Measurements from ENCODE around the gene RAB3B. TPM values are rescaled to one million over a fixed set of nuclear protein-coding genes. Genes with fewer than 3 reads are reported as not detected.
"Not testable (repeated sequence)": the region's sequence is repeated elsewhere in the genome, so short reads cannot be mapped to it uniquely, and the experiment has no call there.

The RAB3B gene
- total RNA-seq, 4 donors from 2014 or later = under 0.01 TPM; not detected in 1

DNA sequence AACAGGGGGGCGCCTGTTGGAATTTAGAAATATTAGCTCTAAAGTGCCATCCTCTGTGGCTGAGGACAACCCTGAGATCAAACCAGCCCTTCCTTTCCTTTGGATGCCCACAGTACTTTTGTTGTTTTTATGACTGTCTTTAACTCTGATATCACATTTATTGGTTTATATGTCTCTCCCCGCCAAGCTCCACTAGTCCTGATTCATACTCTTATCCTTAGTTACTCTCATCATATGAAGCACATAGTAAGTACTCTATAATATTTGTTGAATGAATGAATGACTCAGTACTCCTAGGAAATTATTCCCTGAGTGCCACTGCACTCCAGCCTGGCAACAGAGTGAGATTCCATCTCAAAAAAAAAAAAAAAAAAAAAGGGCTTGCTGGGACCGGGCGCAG is 89.3 kb downstream of the RAB3B start:
- H3K36me3 ChIP-seq = no peaks in the 10 kb centered on the region
- peaks cover 0 to 72% (median 0%) of the 10 kb centered on the region in 4 donors for H3K27me3 ChIP-seq
- intact Hi-C loops (cut with DNase I) = no loop called here
- WGBS, 2 donors = 91 to 93% methylated on average over 2 to 4 of the region's 4 CpGs
- no peak for DNase-seq
- H3K27ac ChIP-seq = no peak overlapping the region
- H3K4me3 ChIP-seq = no peak overlapping the region
- TF ChIP-seq, protein P1, sequence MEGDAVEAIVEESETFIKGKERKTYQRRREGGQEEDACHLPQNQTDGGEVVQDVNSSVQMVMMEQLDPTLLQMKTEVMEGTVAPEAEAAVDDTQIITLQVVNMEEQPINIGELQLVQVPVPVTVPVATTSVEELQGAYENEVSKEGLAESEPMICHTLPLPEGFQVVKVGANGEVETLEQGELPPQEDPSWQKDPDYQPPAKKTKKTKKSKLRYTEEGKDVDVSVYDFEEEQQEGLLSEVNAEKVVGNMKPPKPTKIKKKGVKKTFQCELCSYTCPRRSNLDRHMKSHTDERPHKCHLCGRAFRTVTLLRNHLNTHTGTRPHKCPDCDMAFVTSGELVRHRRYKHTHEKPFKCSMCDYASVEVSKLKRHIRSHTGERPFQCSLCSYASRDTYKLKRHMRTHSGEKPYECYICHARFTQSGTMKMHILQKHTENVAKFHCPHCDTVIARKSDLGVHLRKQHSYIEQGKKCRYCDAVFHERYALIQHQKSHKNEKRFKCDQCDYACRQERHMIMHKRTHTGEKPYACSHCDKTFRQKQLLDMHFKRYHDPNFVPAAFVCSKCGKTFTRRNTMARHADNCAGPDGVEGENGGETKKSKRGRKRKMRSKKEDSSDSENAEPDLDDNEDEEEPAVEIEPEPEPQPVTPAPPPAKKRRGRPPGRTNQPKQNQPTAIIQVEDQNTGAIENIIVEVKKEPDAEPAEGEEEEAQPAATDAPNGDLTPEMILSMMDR (IDR thresholded peaks at IDR 0.05) = no peak
- no peak for TF ChIP-seq POLR2A (IDR thresholded peaks at IDR 0.05)
- no peaks in the 10 kb centered on the region for H3K9me3 ChIP-seq
- no peaks in the 10 kb centered on the region for H3K4me1 ChIP-seq

DNA sequence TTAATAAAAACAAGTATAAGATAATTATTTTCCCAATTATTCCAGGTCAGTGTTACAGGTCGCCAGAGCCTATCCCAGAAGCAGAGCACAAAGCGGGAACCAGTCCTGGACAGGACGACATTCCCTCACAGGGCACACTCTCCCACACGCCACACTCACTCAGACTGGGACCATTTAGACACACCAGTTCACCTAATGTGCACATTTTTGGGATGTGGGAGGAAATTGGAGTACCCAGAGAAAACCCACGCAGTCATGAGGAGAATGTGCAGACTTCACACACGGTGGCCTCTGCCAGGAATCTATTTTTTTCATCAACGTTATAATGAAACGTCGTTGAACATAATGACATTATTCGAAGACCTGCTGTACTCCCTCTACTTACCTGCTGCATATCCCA is 91.5 kb downstream of the RAB3B start:
- peaks cover 0 to 79% (median 0%) of the 10 kb centered on the region in 4 donors for H3K27me3 ChIP-seq
- H3K27ac ChIP-seq = no peak overlapping the region
- H3K36me3 ChIP-seq = no peaks in the 10 kb centered on the region
- H3K4me3 ChIP-seq = no peak overlapping the region
- no peak for DNase-seq
- TF ChIP-seq, protein P1 (IDR thresholded peaks at IDR 0.05) = no peak
- TF ChIP-seq POLR2A (IDR thresholded peaks at IDR 0.05) = no peak
- H3K4me1 ChIP-seq = no peaks in the 10 kb centered on the region
- no peaks in the 10 kb centered on the region for H3K9me3 ChIP-seq
- intact Hi-C loops (cut with DNase I) = loop anchor here (5.0 kb wide), 1 partner anchor 103 kb away; no protein-coding TSS in a partner anchor
- 74 to 79% methylated on average over 10 of the region's 10 CpGs for WGBS, 2 donors

DNA sequence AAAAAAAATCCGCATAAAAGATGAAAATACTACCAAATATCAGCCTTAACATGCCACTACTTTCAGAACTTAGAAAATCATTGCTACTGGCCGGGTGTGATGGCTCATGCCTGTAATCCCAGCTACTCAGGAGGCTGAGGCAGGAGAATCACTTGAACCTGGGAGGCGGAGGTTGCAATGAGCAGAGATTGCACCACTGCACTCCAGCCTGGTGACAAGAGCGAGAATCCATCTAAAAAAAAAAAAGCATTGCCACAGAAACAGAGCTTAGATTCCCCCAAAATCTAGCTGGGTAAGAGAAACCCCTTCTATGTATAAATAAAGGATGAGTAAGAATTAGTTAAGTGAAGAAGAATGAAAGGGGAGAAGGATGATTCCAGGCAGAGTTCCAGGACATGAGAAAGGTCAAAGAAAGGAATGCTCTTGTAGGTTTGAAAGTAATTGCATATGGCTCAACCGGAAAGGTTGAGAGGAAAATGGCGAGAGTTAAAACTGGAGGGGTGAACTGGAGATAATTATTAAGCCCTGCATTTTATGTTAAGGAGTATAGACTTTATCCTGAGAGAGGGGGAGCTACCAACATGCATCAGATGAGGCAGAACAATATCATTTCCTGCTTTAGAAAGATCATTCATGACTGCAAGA is 92.3 kb downstream of the RAB3B start:
- intact Hi-C loops (cut with DNase I) = loop anchor here (5.0 kb wide), 1 partner anchor 104 kb away; no protein-coding TSS in a partner anchor
- Histone ChIP-seq H3K9me3 (no peaks in the 10 kb centered on the region), H3K36me3 (no peaks in the 10 kb centered on the region), H3K27me3 (peaks cover 0 to 85% (median 0%) of the 10 kb centered on the region in 4 donors), H3K4me3 (no peak overlapping the region), H3K4me1 (no peaks in the 10 kb centered on the region), H3K27ac (no peak overlapping the region)
- 55% methylated on average over 6 of the region's 6 CpGs for WGBS, 2 donors
- no peak for DNase-seq
- TF ChIP-seq, protein P1 (IDR thresholded peaks at IDR 0.05) = no peak
- no peak for TF ChIP-seq POLR2A (IDR thresholded peaks at IDR 0.05)

DNA sequence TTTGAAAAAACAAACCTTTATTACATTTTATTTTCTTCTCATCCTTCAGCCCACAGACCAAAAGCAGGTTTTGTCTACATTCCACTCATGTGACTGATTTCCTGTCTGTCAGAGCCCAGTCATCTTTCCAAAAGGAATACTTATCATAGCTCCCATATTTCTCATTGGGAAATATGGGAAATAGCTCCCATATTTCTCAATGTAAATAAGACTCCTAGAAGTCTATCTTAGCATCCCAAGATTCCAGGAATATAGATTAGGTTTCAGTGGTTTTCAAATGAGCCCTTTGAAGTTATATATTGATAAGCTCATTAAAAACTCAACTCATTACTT is 92.8 kb downstream of the RAB3B start:
- no peak for TF ChIP-seq POLR2A (IDR thresholded peaks at IDR 0.05)
- TF ChIP-seq, protein P1 (IDR thresholded peaks at IDR 0.05) = no peak
- Histone ChIP-seq H3K36me3 (no peaks in the 10 kb centered on the region), H3K4me1 (no peaks in the 10 kb centered on the region), H3K9me3 (no peaks in the 10 kb centered on the region), H3K27ac (no peak overlapping the region), H3K27me3 (peaks cover 0 to 90% (median 0%) of the 10 kb centered on the region in 4 donors), H3K4me3 (no peak overlapping the region)
- DNase-seq = no peak
- intact Hi-C loops (cut with DNase I) = loop anchor here (5.0 kb wide), 1 partner anchor 105 kb away; no protein-coding TSS in a partner anchor

DNA sequence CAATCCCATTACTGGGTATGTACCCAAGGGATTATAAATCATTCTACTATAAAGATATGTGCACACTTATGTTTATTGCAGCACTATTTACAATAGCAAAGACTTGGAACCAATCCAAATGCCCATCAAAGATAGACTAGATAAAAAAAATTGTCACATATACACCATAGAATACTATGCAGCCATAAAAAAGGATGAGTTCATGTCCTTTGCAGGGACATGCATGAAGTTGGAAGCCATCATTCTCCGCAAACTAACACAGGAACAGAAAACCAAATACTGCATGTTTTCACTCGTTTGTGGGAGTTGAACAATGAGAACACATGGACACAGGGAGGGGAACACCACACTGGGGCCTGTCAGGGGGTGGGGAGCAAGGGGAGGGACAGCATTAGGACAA is 95.8 kb downstream of the RAB3B start:
- not testable (repeated sequence) for H3K9me3 ChIP-seq, H3K36me3 ChIP-seq, DNase-seq, H3K4me1 ChIP-seq, H3K4me3 ChIP-seq, H3K27ac ChIP-seq
- peaks cover 0 to 94% (median 0%) of the 10 kb centered on the region in 4 donors for H3K27me3 ChIP-seq
- intact Hi-C loops (cut with DNase I) = loop anchor here (5.0 kb wide), 1 partner anchor 108 kb away; no protein-coding TSS in a partner anchor
- 64 to 66% methylated on average over 2 of the region's 2 CpGs for WGBS, 2 donors
